GM21723 (cell line): Measurements from ENCODE around the gene MINK1.
"Not testable (repeated sequence)": the region's sequence is repeated elsewhere in the genome, so short reads cannot be mapped to it uniquely, and the experiment has no call there.

ENCODE experiments used
- ATAC-seq: cut with Tn5 transposase; IDR thresholded peaks from one replicate; pipeline ENCODE4 v1.9.1; 2021; ENCODE audit warnings: mild to moderate bottlenecking, moderate library complexity; ENCODE audit not compliant: unreplicated experiment

The MINK1 gene

GRCh38 chr17:4920351-4921048 lies 87.4 kb downstream of the MINK1 start:
- ATAC-seq, result no peak

DNA sequence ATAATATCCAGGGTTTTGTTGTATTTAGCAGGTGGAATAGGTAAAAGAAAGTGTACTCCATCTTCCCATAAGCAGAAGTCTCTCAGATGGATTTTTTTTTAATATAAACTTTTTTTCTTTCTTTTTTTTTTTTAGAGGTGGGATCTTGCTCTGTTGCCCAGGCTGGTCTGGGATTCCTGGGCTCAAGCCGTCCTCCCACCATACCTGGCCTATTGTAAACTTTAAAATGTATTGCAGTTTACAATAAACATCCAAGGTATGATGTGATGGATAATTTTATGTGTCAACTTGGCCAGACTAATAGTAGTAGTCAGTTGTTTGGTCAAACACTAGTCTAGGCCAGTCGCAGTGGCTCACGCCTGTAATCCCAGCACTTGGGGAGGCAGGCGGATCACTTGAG lies 88.2 kb downstream of the MINK1 start:
- ATAC-seq, result no peak

- ATAC-seq, result not testable (repeated sequence)
These were observed 93.6 kb downstream of the MINK1 start for GRCh38 chr17:4926577-4927335.

- no peak for ATAC-seq
These were observed 95.7 kb downstream of the MINK1 start for GRCh38 chr17:4928881-4929280.

DNA sequence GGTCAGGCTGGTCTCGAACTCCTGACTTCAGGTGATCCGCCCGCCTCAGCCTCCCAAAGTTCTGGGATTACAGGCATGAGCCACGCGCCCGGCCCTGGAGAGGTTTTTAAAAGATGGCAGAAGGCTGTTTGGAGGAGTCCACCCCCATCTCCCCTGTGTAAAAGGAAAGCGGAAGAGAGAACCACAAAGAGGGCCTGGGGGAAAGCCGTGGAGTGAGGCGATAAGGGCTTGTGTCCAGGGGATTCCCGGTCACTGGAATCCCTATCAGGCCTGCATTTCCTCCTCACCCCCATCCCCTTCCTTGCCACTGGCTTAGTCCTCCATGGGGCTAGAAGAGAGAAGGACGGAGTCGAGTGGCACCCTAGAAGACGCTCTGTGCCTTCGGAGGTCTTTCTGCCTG lies 98.8 kb downstream of the MINK1 start, which contains the start of gene GP1BA:
TSS of gene GP1BA (plus strand) at position 315 of the 400 bp plus-strand sequence. CDS start 328 bp downstream, outside the sequence.
- ATAC-seq, result no peak

- no peak for ATAC-seq
These were observed 99.6 kb downstream of the MINK1 start for GRCh38 chr17:4932756-4933155.

DNA sequence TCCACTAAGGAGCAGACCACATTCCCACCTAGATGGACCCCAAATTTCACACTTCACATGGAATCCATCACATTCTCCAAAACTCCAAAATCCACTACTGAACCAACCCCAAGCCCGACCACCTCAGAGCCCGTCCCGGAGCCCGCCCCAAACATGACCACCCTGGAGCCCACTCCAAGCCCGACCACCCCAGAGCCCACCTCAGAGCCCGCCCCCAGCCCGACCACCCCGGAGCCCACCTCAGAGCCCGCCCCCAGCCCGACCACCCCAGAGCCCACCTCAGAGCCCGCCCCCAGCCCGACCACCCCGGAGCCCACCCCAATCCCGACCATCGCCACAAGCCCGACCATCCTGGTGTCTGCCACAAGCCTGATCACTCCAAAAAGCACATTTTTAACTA lies 100.5 kb downstream of the MINK1 start:
- ATAC-seq, result no peak

DNA sequence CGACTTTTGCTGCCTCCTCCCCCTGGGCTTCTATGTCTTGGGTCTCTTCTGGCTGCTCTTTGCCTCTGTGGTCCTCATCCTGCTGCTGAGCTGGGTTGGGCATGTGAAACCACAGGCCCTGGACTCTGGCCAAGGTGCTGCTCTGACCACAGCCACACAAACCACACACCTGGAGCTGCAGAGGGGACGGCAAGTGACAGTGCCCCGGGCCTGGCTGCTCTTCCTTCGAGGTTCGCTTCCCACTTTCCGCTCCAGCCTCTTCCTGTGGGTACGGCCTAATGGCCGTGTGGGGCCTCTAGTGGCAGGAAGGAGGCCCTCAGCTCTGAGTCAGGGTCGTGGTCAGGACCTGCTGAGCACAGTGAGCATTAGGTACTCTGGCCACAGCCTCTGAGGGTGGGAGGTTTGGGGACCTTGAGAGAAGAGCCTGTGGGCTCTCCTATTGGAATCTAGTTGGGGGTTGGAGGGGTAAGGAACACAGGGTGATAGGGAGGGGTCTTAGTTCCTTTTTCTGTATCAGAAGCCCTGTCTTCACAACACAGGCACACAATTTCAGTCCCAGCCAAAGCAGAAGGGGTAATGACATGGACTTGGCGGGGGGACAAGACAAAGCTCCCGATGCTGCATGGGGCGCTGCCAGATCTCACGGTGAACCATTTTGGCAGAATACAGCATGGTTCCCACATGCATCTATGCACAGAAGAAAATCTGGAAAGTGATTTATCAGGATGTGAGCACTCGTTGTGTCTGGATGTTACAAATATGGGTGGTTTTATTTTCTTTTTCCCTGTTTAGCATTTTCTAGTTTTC lies 101.2 kb downstream of the MINK1 start:
- no peak for ATAC-seq

DNA sequence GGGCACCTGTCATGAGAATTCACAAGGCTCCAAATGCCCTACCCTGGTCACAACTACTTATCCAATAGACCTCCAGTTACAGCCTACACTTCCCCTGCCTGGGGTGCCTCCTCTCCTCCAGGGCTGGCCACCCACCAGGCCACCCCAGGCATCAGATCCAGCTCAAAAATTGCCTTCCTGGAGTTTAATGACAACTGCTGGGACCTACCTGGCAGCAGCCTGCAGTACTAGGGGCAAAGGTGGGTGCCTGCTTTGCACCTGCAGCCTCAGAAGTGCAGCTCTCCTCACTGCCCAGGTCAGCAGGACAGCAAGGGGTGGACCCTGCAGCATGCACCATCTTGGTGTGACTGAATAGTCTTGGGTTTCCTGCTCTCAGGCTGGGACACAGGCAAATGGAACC lies 102.5 kb downstream of the MINK1 start:
- ATAC-seq, result no peak

GRCh38 chr17:4936436-4936835 lies 103.3 kb downstream of the MINK1 start:
- ATAC-seq, result no peak

- no peak for ATAC-seq
These were observed 104.4 kb downstream of the MINK1 start for GRCh38 chr17:4937553-4937952.

- ATAC-seq, result no peak
These were observed 104.9 kb downstream of the MINK1 start for GRCh38 chr17:4938069-4938491.

DNA sequence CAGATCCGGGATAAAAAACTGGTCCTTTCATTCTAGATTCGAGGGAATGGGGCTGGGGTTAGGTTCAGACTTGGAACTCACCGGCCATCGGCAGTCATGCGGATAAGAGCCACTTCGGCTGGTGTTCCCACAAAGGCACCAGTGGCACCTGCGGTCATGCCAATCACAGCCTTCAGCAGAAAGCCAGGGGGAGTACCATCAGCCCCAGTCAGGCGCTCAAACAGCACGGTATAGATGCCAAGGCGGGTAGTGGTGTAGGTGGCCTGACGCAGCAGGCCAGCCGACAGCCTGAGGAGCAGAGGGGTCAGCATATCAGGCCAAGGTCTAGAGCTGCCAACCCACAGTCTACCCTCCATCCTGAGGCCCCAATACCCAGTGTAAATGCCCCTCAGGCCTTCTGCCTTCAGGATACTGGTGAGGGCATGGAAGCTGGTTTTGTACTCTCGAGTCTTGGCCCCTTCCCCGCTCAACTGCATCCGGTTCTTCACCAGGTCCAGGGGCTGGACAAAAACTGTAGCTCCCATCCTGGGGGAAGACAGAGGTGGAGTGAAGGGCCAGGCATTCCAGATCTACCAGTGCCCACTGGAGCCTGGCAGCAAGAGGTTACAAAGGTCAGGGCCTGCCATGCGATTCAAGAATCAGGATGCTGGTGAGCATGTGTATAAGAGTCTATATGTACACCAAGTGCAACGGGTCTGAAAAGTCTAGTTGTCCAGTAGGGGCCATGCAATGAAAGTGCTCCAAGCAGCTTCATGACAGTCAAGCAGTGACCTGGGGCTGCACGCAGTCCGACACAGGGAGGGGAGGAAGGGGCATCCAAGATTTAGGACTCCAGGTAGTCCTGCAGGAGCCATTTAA lies 105.8 kb downstream of the MINK1 start:
- peak; percentile 4 for ATAC-seq

DNA sequence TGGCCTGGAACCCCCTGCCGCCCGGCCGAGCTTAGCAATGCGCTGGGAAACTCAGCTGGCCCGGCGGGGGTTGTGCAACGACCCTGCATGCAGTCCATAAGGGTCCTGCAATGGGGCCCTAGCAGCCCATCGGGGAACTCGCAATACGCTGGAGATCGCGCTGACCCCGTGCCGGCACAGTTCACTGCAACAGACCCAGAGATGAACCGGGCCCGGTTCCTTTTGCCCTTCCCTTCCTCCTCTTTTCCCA lies 106.3 kb downstream of the MINK1 start:
- peak; percentile 16 for ATAC-seq

DNA sequence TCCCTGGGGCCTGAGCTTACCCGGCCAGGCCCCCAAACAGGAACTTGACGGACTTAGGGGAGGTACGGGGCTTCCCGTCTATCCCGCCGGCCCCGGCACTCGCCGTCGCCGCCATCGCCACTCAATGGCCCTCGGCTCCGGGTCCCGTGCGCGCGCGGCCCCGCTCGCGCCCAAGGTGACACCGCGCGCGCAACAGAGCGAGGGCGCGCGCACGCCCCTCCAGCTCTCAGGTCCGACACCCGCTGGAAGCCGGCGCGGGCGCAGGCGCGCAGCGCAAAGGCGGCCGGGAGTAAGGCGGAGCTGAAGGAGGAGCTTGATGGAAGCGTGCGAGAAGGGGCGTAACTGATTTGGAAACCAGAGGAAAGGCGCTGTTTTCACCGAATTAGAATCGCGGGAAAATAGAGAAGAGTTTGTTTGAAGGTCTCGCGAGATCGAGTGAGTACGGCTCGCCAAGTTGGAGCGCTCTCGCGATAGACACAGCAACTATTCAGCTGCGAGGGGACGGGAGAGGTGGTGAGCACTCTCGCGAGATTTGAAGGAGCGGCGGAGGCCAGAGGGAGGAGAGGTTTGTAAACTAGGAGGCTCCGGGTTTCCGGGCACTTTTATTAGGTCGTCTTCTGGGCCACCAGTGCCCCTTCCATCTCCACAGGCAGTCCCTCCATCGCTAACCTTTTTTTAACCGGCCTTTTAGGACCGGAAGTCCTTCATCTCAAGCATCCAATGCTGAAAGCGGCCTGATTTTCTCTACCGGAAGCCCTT lies 106.8 kb downstream of the MINK1 start, which contains the start of the genes RNF167 and SLC25A11:
TSS of gene RNF167 (plus strand) at position 473 of the 759 bp plus-strand sequence. CDS start 642 bp downstream, outside the sequence.
TSS of gene SLC25A11 (minus strand) at position 251 of the 759 bp plus-strand sequence. CDS start at position 115, 136 bp downstream.
- peak; percentile 69 for ATAC-seq

- peak; percentile 5 for ATAC-seq
These were observed 107.6 kb downstream of the MINK1 start for GRCh38 chr17:4940555-4941318.

- no peak for ATAC-seq
These were observed 108.1 kb downstream of the MINK1 start for GRCh38 chr17:4941319-4941610.

DNA sequence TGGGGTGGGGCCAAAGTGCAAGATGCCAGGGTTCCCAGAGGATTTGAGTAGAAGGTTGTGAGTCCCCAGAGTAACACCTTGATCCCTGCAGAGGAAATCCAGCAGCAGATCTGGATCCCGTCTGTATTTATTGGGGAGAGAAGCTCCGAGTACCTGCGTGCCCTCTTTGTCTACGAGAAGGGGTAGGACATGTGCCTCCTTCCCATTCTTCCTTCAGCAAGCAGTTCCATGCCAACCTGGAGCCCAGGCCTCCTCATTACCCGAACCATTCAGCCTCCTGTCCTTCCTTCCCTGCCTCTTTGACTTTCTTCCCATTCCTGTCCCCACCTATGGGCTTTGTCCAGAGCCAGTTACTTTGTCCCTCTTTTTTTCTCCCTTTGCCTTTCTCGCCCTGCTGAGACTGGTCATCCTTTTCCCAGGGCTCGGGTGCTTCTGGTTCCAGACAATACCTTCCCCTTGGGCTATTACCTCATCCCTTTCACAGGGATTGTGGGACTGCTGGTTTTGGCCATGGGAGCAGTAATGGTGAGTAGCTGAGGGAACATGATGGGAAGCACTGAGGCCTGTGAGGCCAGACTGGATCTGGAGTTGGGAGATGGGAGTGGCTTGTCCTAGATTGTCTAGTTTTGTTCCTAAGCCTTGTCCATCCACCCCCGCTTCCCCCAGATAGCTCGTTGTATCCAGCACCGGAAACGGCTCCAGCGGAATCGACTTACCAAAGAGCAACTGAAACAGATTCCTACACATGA lies 109.8 kb downstream of the MINK1 start:
- ATAC-seq, result no peak

DNA sequence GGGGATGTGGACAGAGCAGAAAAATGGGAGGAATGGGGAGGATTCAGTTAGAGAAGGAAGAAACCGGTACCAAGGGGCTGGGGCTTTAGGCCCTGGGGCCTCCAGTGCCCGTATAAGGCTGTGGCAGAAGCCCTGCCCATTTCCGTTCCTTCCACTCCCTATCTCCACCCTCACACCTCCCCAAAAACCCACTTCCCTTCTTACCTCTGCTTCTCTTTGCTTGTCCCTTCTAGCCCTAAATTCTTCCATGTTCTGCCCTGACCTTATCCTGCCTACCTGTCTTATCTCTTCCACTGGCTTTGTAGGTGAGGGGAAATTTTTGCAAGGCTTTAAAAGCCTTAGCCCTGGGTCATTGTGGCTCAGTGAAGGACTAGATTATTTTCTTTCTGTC lies 111.0 kb downstream of the MINK1 start:
- ATAC-seq, result no peak
